HFF-Myc (cell line): ENCODE results near the gene RERE.
"Not testable (repeated sequence)": the region's sequence is repeated elsewhere in the genome, so short reads cannot be mapped to it uniquely, and the experiment has no call there.

Experiments used
- DNase-seq: peaks from one replicate; pipeline ENCODE4 v3.0.0-alpha.2; 2011; ENCODE audit warnings: low read depth; ENCODE audit errors: extremely low read depth
- H3K4me3 ChIP-seq: replicated peaks from 2 replicates; pipeline ENCODE4 v1.5.1; 2011; ENCODE audit warnings: low read depth, mild to moderate bottlenecking, control low read depth, low read length
- TF ChIP-seq, protein P1 (sequence below): IDR thresholded peaks from 2 replicates; pipeline ENCODE4 v1.5.1; 2012; ENCODE audit warnings: mild to moderate bottlenecking, low read depth, low read length, control low read depth; ENCODE audit errors: missing control alignments

The RERE gene

DNA sequence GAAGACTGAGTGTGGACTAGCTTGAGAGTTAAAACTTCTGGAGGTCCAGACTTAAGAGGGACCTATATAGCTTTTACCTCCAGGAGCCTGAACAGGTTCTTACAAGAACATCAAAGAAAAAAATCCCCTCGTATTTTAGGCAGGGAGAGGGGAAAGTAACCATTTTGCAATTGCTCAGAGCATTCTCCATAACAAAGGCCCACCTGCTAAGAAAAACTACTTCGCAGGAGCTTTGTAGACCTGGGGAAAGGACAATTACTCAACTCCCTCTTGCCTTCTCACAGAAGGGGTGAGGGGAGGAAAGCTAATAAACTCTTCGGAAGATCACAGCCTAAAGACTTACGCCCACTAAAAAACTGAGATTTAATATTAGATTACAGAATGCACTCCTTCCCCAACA, 86.3 kb downstream of the RERE start:
- TF ChIP-seq, protein P1, sequence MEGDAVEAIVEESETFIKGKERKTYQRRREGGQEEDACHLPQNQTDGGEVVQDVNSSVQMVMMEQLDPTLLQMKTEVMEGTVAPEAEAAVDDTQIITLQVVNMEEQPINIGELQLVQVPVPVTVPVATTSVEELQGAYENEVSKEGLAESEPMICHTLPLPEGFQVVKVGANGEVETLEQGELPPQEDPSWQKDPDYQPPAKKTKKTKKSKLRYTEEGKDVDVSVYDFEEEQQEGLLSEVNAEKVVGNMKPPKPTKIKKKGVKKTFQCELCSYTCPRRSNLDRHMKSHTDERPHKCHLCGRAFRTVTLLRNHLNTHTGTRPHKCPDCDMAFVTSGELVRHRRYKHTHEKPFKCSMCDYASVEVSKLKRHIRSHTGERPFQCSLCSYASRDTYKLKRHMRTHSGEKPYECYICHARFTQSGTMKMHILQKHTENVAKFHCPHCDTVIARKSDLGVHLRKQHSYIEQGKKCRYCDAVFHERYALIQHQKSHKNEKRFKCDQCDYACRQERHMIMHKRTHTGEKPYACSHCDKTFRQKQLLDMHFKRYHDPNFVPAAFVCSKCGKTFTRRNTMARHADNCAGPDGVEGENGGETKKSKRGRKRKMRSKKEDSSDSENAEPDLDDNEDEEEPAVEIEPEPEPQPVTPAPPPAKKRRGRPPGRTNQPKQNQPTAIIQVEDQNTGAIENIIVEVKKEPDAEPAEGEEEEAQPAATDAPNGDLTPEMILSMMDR, result no peak

DNA sequence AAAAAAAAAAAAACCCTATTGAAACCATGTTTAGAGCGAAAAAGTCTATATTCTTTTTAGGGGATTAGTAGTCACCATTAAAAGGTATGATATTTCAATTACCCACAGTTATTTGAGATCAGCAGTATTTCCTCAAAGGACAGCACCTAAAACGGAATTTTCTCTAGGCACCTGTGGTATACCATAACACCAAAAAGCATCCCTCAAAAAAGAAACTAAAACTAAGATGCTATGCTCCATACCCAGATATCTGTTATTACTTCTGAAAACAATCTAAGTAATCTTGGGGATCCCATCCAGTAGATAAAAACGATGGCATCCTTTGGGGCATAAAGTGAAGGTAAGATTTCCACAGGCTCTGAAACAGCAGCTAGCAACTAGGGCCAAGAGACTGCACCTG, 89.0 kb downstream of the RERE start:
- TF ChIP-seq, protein P1, result no peak
- no peak overlapping the region for H3K4me3 ChIP-seq
- DNase-seq, result no peak

More for the DNA sequence above, 86.3 kb downstream of the RERE start:
- DNase-seq, result no peak
- no peak overlapping the region for H3K4me3 ChIP-seq

DNA sequence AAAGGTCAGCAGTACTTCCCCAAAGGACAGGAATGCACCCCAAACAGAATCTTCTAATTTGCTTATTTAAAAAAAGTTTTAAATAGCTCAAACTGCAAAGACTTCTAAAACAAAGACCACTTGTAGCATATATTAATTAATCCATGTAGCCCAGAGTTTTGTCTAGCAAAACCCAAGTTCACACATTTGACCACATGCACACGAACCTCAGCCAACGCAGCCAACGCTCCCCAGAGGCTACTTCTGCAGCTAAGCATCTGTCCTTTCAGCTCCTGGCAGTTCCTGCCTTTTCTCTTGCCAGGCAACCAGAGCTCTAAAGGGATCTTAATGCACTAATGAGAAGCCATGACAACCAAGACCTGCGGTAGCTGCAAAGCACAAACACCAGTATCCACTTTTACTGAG, 89.6 kb downstream of the RERE start:
- H3K4me3 ChIP-seq, result no peak overlapping the region
- DNase-seq, result no peak
- TF ChIP-seq, protein P1, result no peak

DNA sequence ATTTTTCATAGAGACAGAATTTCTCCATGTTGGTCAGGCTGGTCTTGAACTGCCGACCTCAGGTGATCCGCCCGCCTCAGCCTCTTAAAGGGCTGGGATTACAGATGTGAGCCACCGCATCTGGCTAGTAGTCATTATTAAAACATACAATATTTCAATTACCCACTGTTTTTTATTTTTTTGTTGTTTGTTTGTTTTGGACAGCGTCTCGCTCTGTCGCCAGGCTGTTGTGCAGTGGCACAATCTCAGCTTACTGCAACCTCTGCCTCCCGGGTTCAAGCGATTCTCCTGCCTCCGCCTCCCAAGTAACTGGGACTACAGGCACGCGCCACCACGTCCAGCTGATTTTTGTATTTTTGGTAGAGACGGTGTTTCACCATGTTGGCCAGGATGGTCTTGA, 90.1 kb downstream of the RERE start:
- DNase-seq, H3K4me3 ChIP-seq: not testable (repeated sequence)

DNA sequence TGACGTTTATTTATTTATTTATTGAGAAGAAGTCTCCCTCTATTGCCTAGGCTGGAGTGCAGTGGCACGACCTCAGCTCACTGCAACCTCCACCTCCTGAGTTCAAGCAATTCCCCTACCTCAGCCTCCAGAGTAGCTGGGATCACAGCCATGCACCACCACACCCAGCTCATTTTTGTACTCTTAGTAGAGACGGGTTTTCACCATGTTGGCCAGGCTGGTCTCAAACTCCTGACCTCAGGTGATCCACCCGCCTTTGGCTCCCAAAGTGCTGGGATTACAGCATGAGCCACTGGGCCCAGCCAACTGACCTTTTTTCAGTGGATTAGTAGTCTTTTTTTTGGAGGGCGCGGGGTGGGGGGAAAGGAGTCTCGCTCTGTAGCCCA, 90.6 kb downstream of the RERE start:
- not testable (repeated sequence) for DNase-seq, H3K4me3 ChIP-seq

DNA sequence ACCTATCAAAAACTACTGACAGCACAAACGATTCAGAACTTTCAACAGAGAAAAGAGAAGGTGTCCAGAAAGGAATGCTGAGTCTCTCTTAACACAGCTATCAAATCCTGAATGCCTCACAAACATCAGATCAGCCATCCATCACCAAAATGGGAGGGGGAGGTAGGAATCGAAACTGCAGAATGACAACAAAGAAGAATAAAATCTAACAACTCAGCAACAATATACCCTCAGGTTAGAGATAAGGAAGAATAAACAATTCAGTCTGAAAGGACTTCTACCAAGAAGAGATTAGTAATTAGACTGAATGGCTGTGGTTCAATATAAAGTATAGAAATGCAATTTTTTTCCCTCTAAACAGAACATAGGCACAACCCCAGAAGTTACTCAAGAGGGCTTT, 94.4 kb downstream of the RERE start:
- DNase-seq, result no peak
- no peak overlapping the region for H3K4me3 ChIP-seq
- TF ChIP-seq, protein P1, result no peak

DNA sequence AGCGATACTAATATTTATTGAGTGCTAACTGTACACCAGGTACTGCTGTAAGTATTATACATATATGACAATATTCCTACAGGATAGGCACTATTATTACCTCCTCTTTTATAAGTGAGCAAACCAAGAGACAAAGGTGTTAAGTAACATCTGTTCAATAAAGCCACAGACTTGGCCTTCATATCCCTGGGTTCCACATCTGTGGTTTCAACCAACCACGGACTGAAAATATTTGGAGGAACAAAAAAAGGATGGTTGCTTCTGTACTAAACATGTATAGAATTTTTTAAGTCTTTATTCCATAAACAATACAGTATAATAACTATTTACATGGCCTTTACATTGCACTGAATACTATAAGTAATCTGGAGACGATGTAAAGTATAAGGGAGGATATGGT, 95.1 kb downstream of the RERE start:
- TF ChIP-seq, protein P1, result no peak
- no peak overlapping the region for H3K4me3 ChIP-seq
- DNase-seq, result no peak

DNA sequence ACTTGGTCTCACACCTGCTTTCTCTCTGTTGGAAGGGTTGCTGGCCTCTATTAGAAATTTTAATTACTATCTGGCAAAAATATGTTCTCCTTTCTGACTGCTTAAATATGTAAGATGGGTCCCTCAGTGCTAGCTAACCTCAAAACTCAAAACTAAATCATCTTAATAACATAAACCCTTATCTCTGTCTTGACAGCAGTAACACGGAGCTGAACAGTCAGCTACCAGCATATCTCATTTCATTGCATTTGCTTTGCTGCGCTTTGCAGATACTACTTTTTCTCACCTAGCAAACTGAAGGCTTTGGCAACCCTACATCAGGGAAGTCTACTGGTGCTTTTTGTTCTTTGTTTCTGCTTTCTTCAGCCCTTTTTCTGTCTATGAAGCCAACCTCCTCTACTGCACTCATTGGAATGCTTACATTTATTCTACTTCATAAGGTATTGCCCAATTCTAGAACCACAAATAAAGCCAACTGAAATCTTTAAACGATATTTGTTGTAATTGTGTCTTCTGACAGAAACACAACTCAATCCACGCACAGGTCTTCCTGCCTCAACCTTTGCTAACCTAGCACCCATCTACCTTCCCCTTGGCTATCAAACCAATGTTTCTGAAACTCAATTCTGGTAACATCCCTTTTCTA, 95.6 kb downstream of the RERE start:
- H3K4me3 ChIP-seq, result no peak overlapping the region
- no peak for DNase-seq
- TF ChIP-seq, protein P1, result no peak
